ENCODE results near the gene MOB2. TPM values are rescaled to one million over a fixed set of nuclear protein-coding genes. Genes with fewer than 3 reads are reported as not detected.

The MOB2 gene
- total and polyA plus RNA-seq, 4 donors = 8.3 to 18.5 (median 14.8) TPM

DNA sequence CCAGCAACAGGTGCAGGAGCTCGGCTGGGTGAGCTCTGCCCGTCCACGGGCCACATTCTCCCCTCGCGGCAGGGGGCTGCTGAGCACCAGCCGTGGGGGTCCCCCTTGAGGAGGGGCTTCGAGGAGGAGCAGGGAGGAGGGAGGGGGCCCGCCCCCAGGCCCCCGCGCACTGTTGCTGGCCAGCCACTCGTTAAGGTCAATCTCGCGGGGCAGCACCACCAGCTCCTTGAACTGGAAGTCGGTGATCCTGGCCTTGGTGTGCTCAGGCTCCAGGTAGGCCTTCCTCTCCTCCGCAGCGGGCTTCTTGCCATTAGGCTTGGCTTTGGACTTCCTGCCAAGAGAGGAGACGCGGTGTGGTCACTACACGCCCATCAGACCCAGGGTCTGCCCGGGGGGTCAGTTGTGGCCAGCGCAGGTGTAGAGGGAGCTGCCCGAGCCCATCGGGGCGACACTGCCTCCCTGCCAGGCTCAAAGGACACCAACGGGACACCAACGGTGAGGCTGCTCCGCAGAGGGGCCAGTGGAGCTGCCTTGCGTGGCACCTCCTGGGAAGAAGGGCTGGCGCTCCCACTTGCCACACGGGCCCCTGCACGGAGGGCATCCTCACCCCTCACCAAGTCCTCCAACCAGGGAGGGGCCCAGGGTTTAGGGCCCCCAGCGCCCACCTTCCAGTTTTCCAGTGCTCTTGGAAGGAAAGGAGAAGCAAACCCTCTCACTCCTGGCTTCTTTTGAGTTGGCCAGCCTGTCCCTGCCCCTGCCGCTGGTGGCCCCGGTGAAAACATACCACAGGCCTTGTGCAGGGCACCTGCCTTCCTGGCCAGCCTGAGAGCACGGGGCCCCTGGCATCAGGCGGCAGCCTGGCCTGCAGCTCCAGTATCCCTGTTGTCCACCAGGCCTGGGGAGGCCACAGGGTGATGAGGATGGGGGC lies 5.8 kb downstream of the MOB2 start:
- WGBS = 96% methylated on average over 36 of the region's 36 CpGs
- no peak overlapping the region for H3K27ac ChIP-seq (ENCODE audit: low read depth in 1 of 2, low read length in 2 of 2)
- DNase-seq (ENCODE audit: low spot score) = no peak

More for the DNA sequence above, 5.8 kb downstream of the MOB2 start:
- Histone ChIP-seq H3K9me3 (ENCODE audit: control insufficient read depth in 4 of 4, low read length in 3 of 4) (no peaks in the 10 kb centered on the region), H3K4me1 (ENCODE audit: control insufficient read depth in 4 of 4, insufficient read depth in 4 of 4, low read length in 3 of 4) (peaks cover 0 to 2% (median 0%) of the 10 kb centered on the region in 4 donors), H3K27me3 (ENCODE audit: control insufficient read depth in 4 of 4, insufficient read depth in 4 of 4, low read length in 3 of 4) (no peaks in the 10 kb centered on the region), H3K9ac (ENCODE audit: low read depth in 1 of 2, low read length in 2 of 2) (no peak overlapping the region), H3K36me3 (ENCODE audit: control insufficient read depth in 4 of 4, insufficient read depth in 3 of 4, low read depth in 1 of 4, low read length in 3 of 4) (peaks cover 10 to 38% (median 16%) of the 10 kb centered on the region in 4 donors), H3K4me3 (ENCODE audit: low read depth in 1 of 3, low read length in 3 of 3) (no peak overlapping the region)
- TF ChIP-seq RXRA (IDR thresholded peaks at IDR 0.05) = no peak
- no peak for TF ChIP-seq HNF4G (IDR thresholded peaks at IDR 0.05)
- no peak for TF ChIP-seq GABPA (IDR thresholded peaks at IDR 0.05 in 1 of 2, conservative IDR thresholded peaks at IDR 0.05 in 1 of 2)
- TF ChIP-seq, protein P1, sequence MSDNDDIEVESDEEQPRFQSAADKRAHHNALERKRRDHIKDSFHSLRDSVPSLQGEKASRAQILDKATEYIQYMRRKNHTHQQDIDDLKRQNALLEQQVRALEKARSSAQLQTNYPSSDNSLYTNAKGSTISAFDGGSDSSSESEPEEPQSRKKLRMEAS (IDR thresholded peaks at IDR 0.05) = no peak
- TF ChIP-seq, protein P2, sequence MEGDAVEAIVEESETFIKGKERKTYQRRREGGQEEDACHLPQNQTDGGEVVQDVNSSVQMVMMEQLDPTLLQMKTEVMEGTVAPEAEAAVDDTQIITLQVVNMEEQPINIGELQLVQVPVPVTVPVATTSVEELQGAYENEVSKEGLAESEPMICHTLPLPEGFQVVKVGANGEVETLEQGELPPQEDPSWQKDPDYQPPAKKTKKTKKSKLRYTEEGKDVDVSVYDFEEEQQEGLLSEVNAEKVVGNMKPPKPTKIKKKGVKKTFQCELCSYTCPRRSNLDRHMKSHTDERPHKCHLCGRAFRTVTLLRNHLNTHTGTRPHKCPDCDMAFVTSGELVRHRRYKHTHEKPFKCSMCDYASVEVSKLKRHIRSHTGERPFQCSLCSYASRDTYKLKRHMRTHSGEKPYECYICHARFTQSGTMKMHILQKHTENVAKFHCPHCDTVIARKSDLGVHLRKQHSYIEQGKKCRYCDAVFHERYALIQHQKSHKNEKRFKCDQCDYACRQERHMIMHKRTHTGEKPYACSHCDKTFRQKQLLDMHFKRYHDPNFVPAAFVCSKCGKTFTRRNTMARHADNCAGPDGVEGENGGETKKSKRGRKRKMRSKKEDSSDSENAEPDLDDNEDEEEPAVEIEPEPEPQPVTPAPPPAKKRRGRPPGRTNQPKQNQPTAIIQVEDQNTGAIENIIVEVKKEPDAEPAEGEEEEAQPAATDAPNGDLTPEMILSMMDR (IDR thresholded peaks at IDR 0.05; ENCODE audit: low read depth, low read length, missing input control) = no peak
- TF ChIP-seq FOXA1 (IDR thresholded peaks at IDR 0.05) = no peak
- no peak for TF ChIP-seq SP1 (IDR thresholded peaks at IDR 0.05)
- TF ChIP-seq EGR1 (IDR thresholded peaks at IDR 0.05; ENCODE audit: low read depth in 2 of 2) = no peak
- no peak for TF ChIP-seq FOXA2 (IDR thresholded peaks at IDR 0.05)
- TF ChIP-seq, protein P3, sequence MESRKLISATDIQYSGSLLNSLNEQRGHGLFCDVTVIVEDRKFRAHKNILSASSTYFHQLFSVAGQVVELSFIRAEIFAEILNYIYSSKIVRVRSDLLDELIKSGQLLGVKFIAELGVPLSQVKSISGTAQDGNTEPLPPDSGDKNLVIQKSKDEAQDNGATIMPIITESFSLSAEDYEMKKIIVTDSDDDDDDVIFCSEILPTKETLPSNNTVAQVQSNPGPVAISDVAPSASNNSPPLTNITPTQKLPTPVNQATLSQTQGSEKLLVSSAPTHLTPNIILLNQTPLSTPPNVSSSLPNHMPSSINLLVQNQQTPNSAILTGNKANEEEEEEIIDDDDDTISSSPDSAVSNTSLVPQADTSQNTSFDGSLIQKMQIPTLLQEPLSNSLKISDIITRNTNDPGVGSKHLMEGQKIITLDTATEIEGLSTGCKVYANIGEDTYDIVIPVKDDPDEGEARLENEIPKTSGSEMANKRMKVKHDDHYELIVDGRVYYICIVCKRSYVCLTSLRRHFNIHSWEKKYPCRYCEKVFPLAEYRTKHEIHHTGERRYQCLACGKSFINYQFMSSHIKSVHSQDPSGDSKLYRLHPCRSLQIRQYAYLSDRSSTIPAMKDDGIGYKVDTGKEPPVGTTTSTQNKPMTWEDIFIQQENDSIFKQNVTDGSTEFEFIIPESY (IDR thresholded peaks at IDR 0.05) = no peak
- no peak for TF ChIP-seq HNF4A (conservative IDR thresholded peaks at IDR 0.05)
- TF ChIP-seq, protein P4, sequence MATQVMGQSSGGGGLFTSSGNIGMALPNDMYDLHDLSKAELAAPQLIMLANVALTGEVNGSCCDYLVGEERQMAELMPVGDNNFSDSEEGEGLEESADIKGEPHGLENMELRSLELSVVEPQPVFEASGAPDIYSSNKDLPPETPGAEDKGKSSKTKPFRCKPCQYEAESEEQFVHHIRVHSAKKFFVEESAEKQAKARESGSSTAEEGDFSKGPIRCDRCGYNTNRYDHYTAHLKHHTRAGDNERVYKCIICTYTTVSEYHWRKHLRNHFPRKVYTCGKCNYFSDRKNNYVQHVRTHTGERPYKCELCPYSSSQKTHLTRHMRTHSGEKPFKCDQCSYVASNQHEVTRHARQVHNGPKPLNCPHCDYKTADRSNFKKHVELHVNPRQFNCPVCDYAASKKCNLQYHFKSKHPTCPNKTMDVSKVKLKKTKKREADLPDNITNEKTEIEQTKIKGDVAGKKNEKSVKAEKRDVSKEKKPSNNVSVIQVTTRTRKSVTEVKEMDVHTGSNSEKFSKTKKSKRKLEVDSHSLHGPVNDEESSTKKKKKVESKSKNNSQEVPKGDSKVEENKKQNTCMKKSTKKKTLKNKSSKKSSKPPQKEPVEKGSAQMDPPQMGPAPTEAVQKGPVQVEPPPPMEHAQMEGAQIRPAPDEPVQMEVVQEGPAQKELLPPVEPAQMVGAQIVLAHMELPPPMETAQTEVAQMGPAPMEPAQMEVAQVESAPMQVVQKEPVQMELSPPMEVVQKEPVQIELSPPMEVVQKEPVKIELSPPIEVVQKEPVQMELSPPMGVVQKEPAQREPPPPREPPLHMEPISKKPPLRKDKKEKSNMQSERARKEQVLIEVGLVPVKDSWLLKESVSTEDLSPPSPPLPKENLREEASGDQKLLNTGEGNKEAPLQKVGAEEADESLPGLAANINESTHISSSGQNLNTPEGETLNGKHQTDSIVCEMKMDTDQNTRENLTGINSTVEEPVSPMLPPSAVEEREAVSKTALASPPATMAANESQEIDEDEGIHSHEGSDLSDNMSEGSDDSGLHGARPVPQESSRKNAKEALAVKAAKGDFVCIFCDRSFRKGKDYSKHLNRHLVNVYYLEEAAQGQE (IDR thresholded peaks at IDR 0.05) = no peak
- no peak for TF ChIP-seq NR2F2 (IDR thresholded peaks at IDR 0.05)
- no peak for TF ChIP-seq TAF1 (conservative IDR thresholded peaks at IDR 0.05)
- no peak for TF ChIP-seq RAD21 (IDR thresholded peaks at IDR 0.05)
- TF ChIP-seq, protein P5, sequence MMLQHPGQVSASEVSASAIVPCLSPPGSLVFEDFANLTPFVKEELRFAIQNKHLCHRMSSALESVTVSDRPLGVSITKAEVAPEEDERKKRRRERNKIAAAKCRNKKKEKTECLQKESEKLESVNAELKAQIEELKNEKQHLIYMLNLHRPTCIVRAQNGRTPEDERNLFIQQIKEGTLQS (IDR thresholded peaks at IDR 0.05) = no peak

Data from liver (tissue), 9 donors.